HG03558 (cell line): Measurements from ENCODE around the gene IFT74.

Source experiments
- ATAC-seq: cut with Tn5 transposase; IDR thresholded peaks from one replicate; pipeline ENCODE4 v1.9.1; 2021; ENCODE audit warnings: moderate number of reproducible peaks; ENCODE audit not compliant: unreplicated experiment; ENCODE audit errors: extremely low read depth

Gene IFT74

GRCh38 chr9:26955921-26956859 lies at the start of gene IFT74:
Gene IFT74, plus strand, starts transcription at chr9:26956412. Its CDS starts 5,556 bp downstream, at chr9:26961968.
- peak; percentile 95 for ATAC-seq

- ATAC-seq, result no peak
Measured at GRCh38 chr9:26913138-26913668, 43.0 kb upstream of the IFT74 start.

- ATAC-seq, result no peak
Measured at GRCh38 chr9:26919698-26920097, 36.5 kb upstream of the IFT74 start.

GRCh38 chr9:26925609-26926008 lies 30.6 kb upstream of the IFT74 start:
- ATAC-seq, result no peak

GRCh38 chr9:26928902-26929495 lies 27.2 kb upstream of the IFT74 start:
- ATAC-seq, result no peak

GRCh38 chr9:26935847-26936246 lies 20.4 kb upstream of the IFT74 start:
- no peak for ATAC-seq

GRCh38 chr9:26937816-26938371 lies 18.3 kb upstream of the IFT74 start:
- no peak for ATAC-seq

- no peak for ATAC-seq
Measured at GRCh38 chr9:26939955-26940711, 16.1 kb upstream of the IFT74 start.

GRCh38 chr9:26940779-26941178 lies 15.4 kb upstream of the IFT74 start:
- no peak for ATAC-seq

- no peak for ATAC-seq
Measured at GRCh38 chr9:26945591-26945990, 10.6 kb upstream of the IFT74 start.

GRCh38 chr9:26946753-26947727 lies 9.2 kb upstream of the IFT74 start, which contains the start of gene PLAA:
Gene PLAA, minus strand, starts transcription at chr9:26947242. Its CDS starts 197 bp downstream, at chr9:26947045.
- ATAC-seq, result peak; percentile 98

- no peak for ATAC-seq
Measured at GRCh38 chr9:26947736-26948135, 8.5 kb upstream of the IFT74 start.

- ATAC-seq, result no peak
Measured at GRCh38 chr9:26949637-26950069, 6.6 kb upstream of the IFT74 start.

- no peak for ATAC-seq
Measured at GRCh38 chr9:26950521-26950920, 5.7 kb upstream of the IFT74 start.

GRCh38 chr9:26951794-26952193 lies 4.4 kb upstream of the IFT74 start:
- ATAC-seq, result no peak

- peak; percentile 22 for ATAC-seq
Measured at GRCh38 chr9:26954050-26954508, 2.1 kb upstream of the IFT74 start.

GRCh38 chr9:26955222-26955903 lies 849 bp upstream of the IFT74 start:
- ATAC-seq, result no peak

GRCh38 chr9:26956860-26957233 lies 635 bp downstream of the IFT74 start:
- no peak for ATAC-seq
